ENCODE results near the gene CCNI. TPM values are rescaled to one million over a fixed set of nuclear protein-coding genes. Genes with fewer than 3 reads are reported as not detected.

Gene CCNI
- total RNA-seq, 1 donor from 2014 or later: 206 TPM

- intact Hi-C loops (cut with DNase I): no loop called here
- no peak overlapping the region for H3K27ac ChIP-seq
Measured at GRCh38 chr4:77007358-77008230, 68.2 kb downstream of the CCNI start.

DNA sequence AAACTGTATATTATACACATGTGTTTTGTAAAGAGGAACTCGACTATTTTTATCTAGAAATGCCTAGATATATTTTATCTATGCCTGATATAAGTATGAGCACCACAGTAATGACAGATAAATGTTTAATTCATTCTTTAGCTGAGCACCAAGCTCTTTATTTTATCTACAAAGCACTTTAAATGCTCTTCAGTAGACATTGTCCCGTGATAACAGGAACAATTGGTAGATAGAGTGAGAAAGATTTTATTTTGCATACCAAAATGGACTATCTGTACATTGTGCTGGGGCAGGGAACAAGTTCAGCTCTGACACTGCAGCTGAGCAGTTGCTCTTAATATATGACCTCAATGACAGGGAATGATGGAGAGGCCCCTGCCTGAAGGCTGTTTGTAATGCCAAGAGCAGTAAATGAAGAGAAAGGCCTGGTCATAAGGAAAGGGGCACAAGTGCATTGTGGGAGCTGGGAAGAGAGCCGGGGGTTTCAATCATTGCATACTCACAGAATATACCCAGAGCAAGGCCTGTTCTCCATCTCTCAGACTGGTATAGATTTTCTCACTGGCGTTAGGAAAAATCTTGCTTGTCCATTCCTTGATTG, 68.9 kb downstream of the CCNI start:
- H3K27me3 ChIP-seq: no peaks in the 10 kb centered on the region
- TF ChIP-seq CTCF (IDR thresholded peaks at IDR 0.05): no peak
- no peak for TF ChIP-seq POLR2AphosphoS5 (IDR thresholded peaks at IDR 0.05; ENCODE audit: insufficient read depth in 1 of 2, low read depth in 1 of 2)
- no peak for TF ChIP-seq POLR2A (IDR thresholded peaks at IDR 0.05)
- intact Hi-C loops (cut with DNase I): no loop called here
- H3K9me3 ChIP-seq: no peaks in the 10 kb centered on the region
- no peak overlapping the region for H3K27ac ChIP-seq
- DNase-seq (ENCODE audit: extremely low spot score in 2 of 2): no peak
- H3K4me1 ChIP-seq: peaks cover 31% of the 10 kb centered on the region
- H3K36me3 ChIP-seq: no peaks in the 10 kb centered on the region
- H3K4me3 ChIP-seq: no peak overlapping the region

More at GRCh38 chr4:77007358-77008230, 68.2 kb downstream of the CCNI start:
- TF ChIP-seq POLR2AphosphoS5 (IDR thresholded peaks at IDR 0.05; ENCODE audit: insufficient read depth in 1 of 2, low read depth in 1 of 2): no peak
- TF ChIP-seq CTCF (IDR thresholded peaks at IDR 0.05): no peak
- no peak for TF ChIP-seq POLR2A (IDR thresholded peaks at IDR 0.05)
- H3K4me3 ChIP-seq: no peak overlapping the region
- peaks cover 24% of the 10 kb centered on the region for H3K4me1 ChIP-seq
- H3K36me3 ChIP-seq: no peaks in the 10 kb centered on the region
- no peaks in the 10 kb centered on the region for H3K9me3 ChIP-seq
- H3K27me3 ChIP-seq: no peaks in the 10 kb centered on the region
- no peak for DNase-seq (ENCODE audit: extremely low spot score in 2 of 2)

DNA sequence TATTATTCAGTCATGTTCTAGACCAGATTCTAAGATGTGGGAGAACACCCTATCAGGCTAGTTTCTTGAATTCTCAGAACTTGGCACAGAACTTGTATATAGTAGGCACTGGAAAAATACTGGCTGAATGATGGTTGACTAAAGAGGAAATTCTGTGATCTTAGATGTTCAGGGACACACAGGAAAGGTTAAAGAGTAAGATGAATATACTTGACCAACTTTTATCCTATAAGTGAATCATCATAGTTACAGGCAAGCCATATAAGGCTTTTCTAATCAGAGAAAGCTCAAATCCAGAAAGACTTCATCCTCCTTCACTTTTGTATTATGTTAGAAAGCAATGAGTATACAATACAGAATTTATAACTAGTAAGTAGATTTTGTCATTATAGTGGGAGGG, 72.4 kb downstream of the CCNI start:
- H3K27ac ChIP-seq: no peak overlapping the region
- intact Hi-C loops (cut with DNase I): no loop called here
- peaks cover 37% of the 10 kb centered on the region for H3K4me1 ChIP-seq
- no peak for DNase-seq (ENCODE audit: extremely low spot score in 2 of 2)
- H3K9me3 ChIP-seq: no peaks in the 10 kb centered on the region
- TF ChIP-seq POLR2A (IDR thresholded peaks at IDR 0.05) (no peak), POLR2AphosphoS5 (IDR thresholded peaks at IDR 0.05; ENCODE audit: insufficient read depth in 1 of 2, low read depth in 1 of 2) (no peak), CTCF (IDR thresholded peaks at IDR 0.05) (no peak)
- H3K36me3 ChIP-seq: peaks cover 0 to 6% of the 10 kb centered on the region in 2 donors
- H3K27me3 ChIP-seq: no peaks in the 10 kb centered on the region
- no peak overlapping the region for H3K4me3 ChIP-seq

- peaks cover 0 to 15% of the 10 kb centered on the region in 2 donors for H3K36me3 ChIP-seq
- intact Hi-C loops (cut with DNase I): no loop called here
- H3K9me3 ChIP-seq: no peaks in the 10 kb centered on the region
- no peak for TF ChIP-seq CTCF (IDR thresholded peaks at IDR 0.05)
- no peak for TF ChIP-seq POLR2A (IDR thresholded peaks at IDR 0.05)
- TF ChIP-seq POLR2AphosphoS5 (IDR thresholded peaks at IDR 0.05; ENCODE audit: insufficient read depth in 1 of 2, low read depth in 1 of 2): no peak
- H3K4me3 ChIP-seq: no peak overlapping the region
- no peak for DNase-seq (ENCODE audit: extremely low spot score in 2 of 2)
- H3K27me3 ChIP-seq: no peaks in the 10 kb centered on the region
- H3K27ac ChIP-seq: no peak overlapping the region
- peaks cover 28% of the 10 kb centered on the region for H3K4me1 ChIP-seq
Measured at GRCh38 chr4:77002321-77003107, 73.3 kb downstream of the CCNI start.
